Heart left ventricle (tissue), 16 donors: Measurements from ENCODE around the gene PCP4L1. TPM values are rescaled to one million over a fixed set of nuclear protein-coding genes. Genes with fewer than 3 reads are reported as not detected.

Experiments
- ATAC-seq, 4 donors: fragments of 200-7000 bp; cut with Tn5 transposase; one replicate each; pipeline ENCODE4 v1.9.1; 2020 to 2022; ENCODE audit warnings: moderate library complexity in 4 of 4, mild to moderate bottlenecking in 3 of 4, moderate number of reproducible peaks in 1 of 4
- DNase-seq, 5 donors: peaks; one replicate each; pipeline ENCODE4 v3.0.0-alpha.2; 2020
- H3K27ac ChIP-seq, 12 donors: fragments of 200-600 bp; sonication (generic) in 4 of 12; one replicate each; pipeline versions ENCODE4 v1.5.0 to v1.8.0; 2016 to 2022; ENCODE audit warnings: mild to moderate bottlenecking in 2 of 12
- H3K27me3 ChIP-seq, 9 donors: fragments of 200-600 bp; sonication (generic) in 2 of 9; one replicate each; pipeline versions ENCODE4 v1.5.1 to v1.8.0; 2016 to 2022; ENCODE audit warnings: mild to moderate bottlenecking in 3 of 9
- H3K36me3 ChIP-seq, 9 donors: fragments of 200-600 bp; sonication (generic) in 2 of 9; one replicate each; pipeline versions ENCODE4 v1.5.0 to v1.8.0; 2018 to 2022; ENCODE audit warnings: mild to moderate bottlenecking in 2 of 9
- H3K4me1 ChIP-seq, 12 donors: fragments of 200-600 bp; sonication (generic) in 4 of 12; one replicate each; pipeline versions ENCODE4 v1.5.0 to v1.8.0; 2016 to 2022; ENCODE audit warnings: mild to moderate bottlenecking in 3 of 12
- H3K4me3 ChIP-seq, 12 donors: fragments of 200-600 bp; sonication (generic) in 4 of 12; one replicate each; pipeline versions ENCODE4 v1.5.0 to v1.8.0; 2017 to 2022; ENCODE audit warnings: mild to moderate bottlenecking in 9 of 12, moderate library complexity in 4 of 12
- H3K9me3 ChIP-seq, 12 donors: fragments of 200-600 bp; sonication (generic) in 4 of 12; one replicate each; pipeline versions ENCODE4 v1.5.0 to v1.8.0; 2016 to 2022; ENCODE audit warnings: mild to moderate bottlenecking in 1 of 12
- CTCF ChIP-seq, 12 donors: fragments of 200-600 bp; sonication (generic) in 4 of 12; IDR thresholded peaks; one replicate each; pipeline versions ENCODE4 v1.5.0 to v1.8.0; 2018 to 2022; ENCODE audit warnings: antibody characterized with exemption in 12 of 12, mild to moderate bottlenecking in 5 of 12
- POLR2A ChIP-seq, 2 donors: fragments of 450-650 bp; IDR thresholded peaks; one replicate each; pipeline ENCODE4 v1.6.1; 2017; ENCODE audit warnings: antibody characterized with exemption in 2 of 2, mild to moderate bottlenecking in 2 of 2, moderate library complexity in 2 of 2
- WGBS, 4 donors: extraction: QIAGEN DNeasy Blood & Tissue Kit in 2 of 4; methylation state at CpG; one replicate each; pipeline versions ENCODE4 v1.1.5 to v1.1.7; 2013 to 2018; 5-methylcytosine and 5-hydroxymethylcytosine counted together
- intact Hi-C, 10 donors: fragments of 100-400 bp; cut with DNase I; formaldehyde crosslinking; loops; one replicate each; pipeline versions ENCODE4 v1.11.1 to v1.14.2; 2022
- polyA plus RNA-seq, 2 donors: library from polyadenylated mRNA; stranded (reverse); fragments of 200-250 nt; gene quantifications; one replicate each; pipeline ENCODE4 v1.2.3, GENCODE V29; 2013
- total RNA-seq, 9 donors: library from RNA; depleted of rRNA in 2 of 9; stranded (reverse); fragments of >200 nt in 2 of 9; fragmentation: NEBNext Ultra II Directional in 3 of 9; extraction: Animal tissue kit (Norgen Biotek cat#: 25700) in 3 of 9; gene quantifications; one replicate each; pipeline versions ENCODE4 v1.1.0 to v1.2.4, GENCODE V29; 2016 to 2023
- donor health status: ischemic (EF 13 %, LVEDD 7.1; RV severe dilation, severe dysfunction).
- donor health status: healthy with polysubstance abuse.
- donor health status: DM: no; HTN: yes; CAD: no.
- donor health status: DM: no; HTN: no; CAD: no.
- donor health status: ischemic (EF 25% LVEDD 6.9; RV normal size, moderate dysfunction).
- donor health status: ischemic (EF 25% LVEDD 5.7; RV mildly dilated, moderate dysfunction).
- donor health status: healthy.
- donor health status: DM: yes; HTN: yes; CAD: no.
- donor health status: ischemic (EF 35%, LVEDD 5.7; RV mildly dilated, moderate dysfunction).
- donor health status: nonischemic (EF 11% LVEDD 7.7; RV severe dilation, severe dysfunction).
- donor health status: DM: yes; HTN: yes; CAD: no.
- donor health status: PGD.
- donor health status: ischemic (EF 29% LVEDD 5.4; RV normal size, mild dysfunction).
- donor health status: nonischemic (EF 23%, LVEDD 6.1; RV moderate dilation, normal function).

PCP4L1 gene
- total and polyA plus RNA-seq, 11 donors: 0.19 to 0.62 (median 0.46) TPM; not detected in 1

- H3K36me3 ChIP-seq: no peaks in the 10 kb centered on the region
- H3K27ac ChIP-seq: no peak overlapping the region
- H3K27me3 ChIP-seq: peaks cover 13 to 44% (median 33%) of the 10 kb centered on the region in 9 donors
- DNase-seq: no peak
- intact Hi-C loops: no loop called here
- peaks cover 0 to 13% (median 8%) of the 10 kb centered on the region in 12 donors for H3K4me1 ChIP-seq
- H3K4me3 ChIP-seq: no peak overlapping the region
- 78 to 82% (median 80%) methylated on average over 12 of the region's 12 CpGs for WGBS, 4 donors
- ATAC-seq: no peak
- H3K9me3 ChIP-seq: peaks cover 0 to 12% (median 9%) of the 10 kb centered on the region in 12 donors
- no peak for TF ChIP-seq CTCF (IDR thresholded peaks at IDR 0.05)
- TF ChIP-seq POLR2A (IDR thresholded peaks at IDR 0.05): no peak
Observed at GRCh38 chr1:161261261-161262235, 3.0 kb downstream of the PCP4L1 start.

GRCh38 chr1:161265305-161265704, 6.8 kb downstream of the PCP4L1 start:
- DNase-seq (no peak), ATAC-seq (no peak)
- Histone ChIP-seq H3K4me3 (no peak overlapping the region), H3K27me3 (peaks cover 0 to 14% (median 3%) of the 10 kb centered on the region in 9 donors), H3K9me3 (no peaks in the 10 kb centered on the region), H3K27ac (no peak overlapping the region), H3K4me1 (peaks cover 0 to 14% (median 4%) of the 10 kb centered on the region in 12 donors), H3K36me3 (no peaks in the 10 kb centered on the region)
- intact Hi-C loops: no loop called here
- WGBS, 4 donors: 84 to 89% (median 86%) methylated on average over 5 of the region's 5 CpGs
- TF ChIP-seq CTCF (IDR thresholded peaks at IDR 0.05): no peak

DNA sequence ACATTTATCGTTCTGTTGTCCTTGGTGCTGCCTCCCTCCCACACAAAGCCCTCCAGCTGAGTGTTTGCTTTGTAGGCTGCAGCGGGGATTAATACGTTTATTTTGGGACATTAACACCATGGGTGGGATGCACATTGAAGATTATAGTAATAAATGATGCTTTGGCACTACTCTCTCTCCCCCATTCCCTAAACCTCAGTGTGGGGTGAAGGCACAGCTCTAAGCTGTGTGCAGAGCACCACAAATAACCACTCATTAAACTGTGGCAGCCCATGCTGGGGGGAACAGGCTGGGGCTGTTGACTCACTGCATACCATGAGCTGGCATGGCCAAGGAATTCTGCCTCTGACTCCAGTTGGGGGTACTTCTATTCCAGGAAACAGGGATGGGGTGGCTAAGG, 7.7 kb downstream of the PCP4L1 start:
- H3K27ac ChIP-seq: no peak overlapping the region

More for the DNA sequence above, 7.7 kb downstream of the PCP4L1 start:
- DNase-seq (no peak), ATAC-seq (peak in 1 of 4 donors; percentile 33)
- whole genome bisulfite sequencing, 4 donors: 50 to 71% (median 58%) methylated on average over 3 of the region's 3 CpGs
- Histone ChIP-seq H3K4me3 (no peak overlapping the region), H3K27me3 (peaks cover 0 to 6% (median 0%) of the 10 kb centered on the region in 9 donors), H3K36me3 (no peaks in the 10 kb centered on the region), H3K4me1 (peaks cover 0 to 14% (median 4%) of the 10 kb centered on the region in 12 donors), H3K9me3 (no peaks in the 10 kb centered on the region)
- intact Hi-C loops: no loop called here
- TF ChIP-seq CTCF (IDR thresholded peaks at IDR 0.05) (no peak), POLR2A (IDR thresholded peaks at IDR 0.05) (no peak)
